ENCODE results near the gene IGFBP3.

DNA sequence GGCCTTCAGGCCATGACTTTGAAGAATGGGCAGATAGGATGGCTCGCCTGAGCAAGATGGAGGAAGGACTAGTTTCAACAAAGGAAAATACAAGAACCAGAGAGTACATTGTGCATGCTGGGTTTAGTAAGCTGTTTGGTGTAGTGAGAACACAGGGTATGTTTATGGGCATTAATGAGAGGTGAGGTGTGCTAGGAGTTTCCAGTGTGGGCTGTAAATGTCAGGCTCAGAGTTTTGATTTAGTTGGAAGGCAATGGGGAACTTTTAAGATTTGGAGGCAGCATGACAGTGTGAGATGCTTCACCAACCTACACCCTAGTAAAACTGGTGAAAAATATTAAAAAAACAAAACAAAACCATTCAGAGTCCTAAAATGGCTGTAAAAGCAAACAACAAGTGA lies 19.5 kb downstream of the IGFBP3 start:
- TF ChIP-seq, protein P1, sequence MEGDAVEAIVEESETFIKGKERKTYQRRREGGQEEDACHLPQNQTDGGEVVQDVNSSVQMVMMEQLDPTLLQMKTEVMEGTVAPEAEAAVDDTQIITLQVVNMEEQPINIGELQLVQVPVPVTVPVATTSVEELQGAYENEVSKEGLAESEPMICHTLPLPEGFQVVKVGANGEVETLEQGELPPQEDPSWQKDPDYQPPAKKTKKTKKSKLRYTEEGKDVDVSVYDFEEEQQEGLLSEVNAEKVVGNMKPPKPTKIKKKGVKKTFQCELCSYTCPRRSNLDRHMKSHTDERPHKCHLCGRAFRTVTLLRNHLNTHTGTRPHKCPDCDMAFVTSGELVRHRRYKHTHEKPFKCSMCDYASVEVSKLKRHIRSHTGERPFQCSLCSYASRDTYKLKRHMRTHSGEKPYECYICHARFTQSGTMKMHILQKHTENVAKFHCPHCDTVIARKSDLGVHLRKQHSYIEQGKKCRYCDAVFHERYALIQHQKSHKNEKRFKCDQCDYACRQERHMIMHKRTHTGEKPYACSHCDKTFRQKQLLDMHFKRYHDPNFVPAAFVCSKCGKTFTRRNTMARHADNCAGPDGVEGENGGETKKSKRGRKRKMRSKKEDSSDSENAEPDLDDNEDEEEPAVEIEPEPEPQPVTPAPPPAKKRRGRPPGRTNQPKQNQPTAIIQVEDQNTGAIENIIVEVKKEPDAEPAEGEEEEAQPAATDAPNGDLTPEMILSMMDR (CRISPR knock-in tag; IDR thresholded peaks at IDR 0.05) = no peak
- no peak for TF ChIP-seq JUN (CRISPR knock-in tag; IDR thresholded peaks at IDR 0.05)
- TF ChIP-seq, protein P2, sequence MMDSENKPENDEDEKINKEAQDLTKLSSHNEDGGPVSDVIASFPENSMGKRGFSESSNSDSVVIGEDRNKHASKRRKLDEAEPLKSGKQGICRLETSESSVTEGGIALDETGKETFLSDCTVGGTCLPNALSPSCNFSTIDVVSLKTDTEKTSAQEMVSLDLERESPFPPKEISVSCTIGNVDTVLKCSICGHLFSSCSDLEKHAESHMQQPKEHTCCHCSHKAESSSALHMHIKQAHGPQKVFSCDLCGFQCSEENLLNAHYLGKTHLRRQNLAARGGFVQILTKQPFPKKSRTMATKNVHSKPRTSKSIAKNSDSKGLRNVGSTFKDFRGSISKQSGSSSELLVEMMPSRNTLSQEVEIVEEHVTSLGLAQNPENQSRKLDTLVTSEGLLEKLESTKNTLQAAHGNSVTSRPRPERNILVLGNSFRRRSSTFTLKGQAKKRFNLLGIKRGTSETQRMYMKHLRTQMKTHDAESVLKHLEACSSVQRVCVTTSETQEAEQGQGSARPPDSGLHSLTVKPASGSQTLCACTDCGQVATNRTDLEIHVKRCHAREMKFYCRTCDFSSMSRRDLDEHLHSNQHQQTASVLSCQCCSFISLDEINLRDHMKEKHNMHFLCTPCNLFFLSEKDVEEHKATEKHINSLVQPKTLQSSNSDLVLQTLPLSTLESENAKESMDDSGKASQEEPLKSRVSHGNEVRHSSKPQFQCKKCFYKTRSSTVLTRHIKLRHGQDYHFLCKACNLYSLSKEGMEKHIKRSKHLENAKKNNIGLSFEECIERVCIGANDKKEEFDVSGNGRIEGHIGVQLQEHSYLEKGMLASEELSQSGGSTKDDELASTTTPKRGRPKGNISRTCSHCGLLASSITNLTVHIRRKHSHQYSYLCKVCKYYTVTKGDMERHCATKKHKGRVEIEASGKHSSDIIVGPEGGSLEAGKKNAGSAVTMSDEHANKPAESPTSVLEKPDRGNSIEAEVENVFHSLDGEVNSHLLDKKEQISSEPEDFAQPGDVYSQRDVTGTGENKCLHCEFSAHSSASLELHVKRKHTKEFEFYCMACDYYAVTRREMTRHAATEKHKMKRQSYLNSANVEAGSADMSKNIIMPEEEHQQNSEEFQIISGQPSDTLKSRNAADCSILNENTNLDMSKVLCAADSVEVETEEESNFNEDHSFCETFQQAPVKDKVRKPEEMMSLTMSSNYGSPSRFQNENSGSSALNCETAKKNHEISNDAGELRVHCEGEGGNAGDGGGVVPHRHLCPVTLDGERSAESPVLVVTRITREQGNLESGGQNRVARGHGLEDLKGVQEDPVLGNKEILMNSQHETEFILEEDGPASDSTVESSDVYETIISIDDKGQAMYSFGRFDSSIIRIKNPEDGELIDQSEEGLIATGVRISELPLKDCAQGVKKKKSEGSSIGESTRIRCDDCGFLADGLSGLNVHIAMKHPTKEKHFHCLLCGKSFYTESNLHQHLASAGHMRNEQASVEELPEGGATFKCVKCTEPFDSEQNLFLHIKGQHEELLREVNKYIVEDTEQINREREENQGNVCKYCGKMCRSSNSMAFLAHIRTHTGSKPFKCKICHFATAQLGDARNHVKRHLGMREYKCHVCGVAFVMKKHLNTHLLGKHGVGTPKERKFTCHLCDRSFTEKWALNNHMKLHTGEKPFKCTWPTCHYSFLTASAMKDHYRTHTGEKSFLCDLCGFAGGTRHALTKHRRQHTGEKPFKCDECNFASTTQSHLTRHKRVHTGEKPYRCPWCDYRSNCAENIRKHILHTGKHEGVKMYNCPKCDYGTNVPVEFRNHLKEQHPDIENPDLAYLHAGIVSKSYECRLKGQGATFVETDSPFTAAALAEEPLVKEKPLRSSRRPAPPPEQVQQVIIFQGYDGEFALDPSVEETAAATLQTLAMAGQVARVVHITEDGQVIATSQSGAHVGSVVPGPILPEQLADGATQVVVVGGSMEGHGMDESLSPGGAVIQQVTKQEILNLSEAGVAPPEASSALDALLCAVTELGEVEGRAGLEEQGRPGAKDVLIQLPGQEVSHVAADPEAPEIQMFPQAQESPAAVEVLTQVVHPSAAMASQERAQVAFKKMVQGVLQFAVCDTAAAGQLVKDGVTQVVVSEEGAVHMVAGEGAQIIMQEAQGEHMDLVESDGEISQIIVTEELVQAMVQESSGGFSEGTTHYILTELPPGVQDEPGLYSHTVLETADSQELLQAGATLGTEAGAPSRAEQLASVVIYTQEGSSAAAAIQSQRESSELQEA (CRISPR knock-in tag; IDR thresholded peaks at IDR 0.05; ENCODE audit: not compliant biosample characterization) = no peak
- TF ChIP-seq EP300 (IDR thresholded peaks at IDR 0.05; ENCODE audit: low read depth in 2 of 2, low read length in 2 of 2) = no peak
- no peak for TF ChIP-seq EP300 (CRISPR knock-in tag; IDR thresholded peaks at IDR 0.05; ENCODE audit: borderline replicate concordance)
- TF ChIP-seq CBX5 (CRISPR knock-in tag; IDR thresholded peaks at IDR 0.05; ENCODE audit: borderline replicate concordance) = no peak
- no peak for TF ChIP-seq POLR2A (IDR thresholded peaks at IDR 0.05; ENCODE audit: insufficient read depth in 1 of 2, low read depth in 2 of 2, low read length in 2 of 2)
- no peak for TF ChIP-seq TBL1XR1 (IDR thresholded peaks at IDR 0.05; ENCODE audit: borderline replicate concordance, low read length, partially characterized antibody)
- TF ChIP-seq ZNF672 (CRISPR knock-in tag; IDR thresholded peaks at IDR 0.05) = no peak
- no peak for TF ChIP-seq ARHGAP35 (CRISPR knock-in tag; IDR thresholded peaks at IDR 0.05; ENCODE audit: borderline replicate concordance)
- TF ChIP-seq, protein P3, sequence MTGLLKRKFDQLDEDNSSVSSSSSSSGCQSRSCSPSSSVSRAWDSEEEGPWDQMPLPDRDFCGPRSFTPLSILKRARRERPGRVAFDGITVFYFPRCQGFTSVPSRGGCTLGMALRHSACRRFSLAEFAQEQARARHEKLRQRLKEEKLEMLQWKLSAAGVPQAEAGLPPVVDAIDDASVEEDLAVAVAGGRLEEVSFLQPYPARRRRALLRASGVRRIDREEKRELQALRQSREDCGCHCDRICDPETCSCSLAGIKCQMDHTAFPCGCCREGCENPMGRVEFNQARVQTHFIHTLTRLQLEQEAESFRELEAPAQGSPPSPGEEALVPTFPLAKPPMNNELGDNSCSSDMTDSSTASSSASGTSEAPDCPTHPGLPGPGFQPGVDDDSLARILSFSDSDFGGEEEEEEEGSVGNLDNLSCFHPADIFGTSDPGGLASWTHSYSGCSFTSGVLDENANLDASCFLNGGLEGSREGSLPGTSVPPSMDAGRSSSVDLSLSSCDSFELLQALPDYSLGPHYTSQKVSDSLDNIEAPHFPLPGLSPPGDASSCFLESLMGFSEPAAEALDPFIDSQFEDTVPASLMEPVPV (CRISPR knock-in tag; IDR thresholded peaks at IDR 0.05) = no peak
- TF ChIP-seq ZNF780A (CRISPR knock-in tag; IDR thresholded peaks at IDR 0.05) = no peak
- no peak for TF ChIP-seq RAD51 (IDR thresholded peaks at IDR 0.05; ENCODE audit: borderline replicate concordance)
- no peak for TF ChIP-seq BHLHE40 (IDR thresholded peaks at IDR 0.05; ENCODE audit: low read length)
- TF ChIP-seq PHF20 (CRISPR knock-in tag; IDR thresholded peaks at IDR 0.05) = no peak

Data from HepG2 (cell line).